Dedifferentiated amniotic fluid mesenchymal stem cell (primary cell): ENCODE data around the gene NOTCH2NLA.
"Not testable (repeated sequence)": the region's sequence is repeated elsewhere in the genome, so short reads cannot be mapped to it uniquely, and the experiment has no call there.

Source experiments
- DNase-seq: peaks from one replicate; pipeline ENCODE4 v3.0.0-alpha.2; 2016; ENCODE audit errors: extremely low spot score

Gene NOTCH2NLA

GRCh38 chr1:146167740-146168139 lies 61.1 kb downstream of the NOTCH2NLA start:
- DNase-seq, result not testable (repeated sequence)

- not testable (repeated sequence) for DNase-seq
Observed at GRCh38 chr1:146167273-146167672, 61.5 kb downstream of the NOTCH2NLA start.

GRCh38 chr1:146144465-146144864 lies 84.4 kb downstream of the NOTCH2NLA start, which contains the start of gene NBPF10:
TSS of gene NBPF10 (minus strand) at chr1:146144804. CDS start at chr1:146144769, 35 bp downstream.
- DNase-seq, result not testable (repeated sequence)
